GM18519 (cell line): ENCODE measurements around the gene TIAM2.

Source experiments
- ATAC-seq: cut with Tn5 transposase; IDR thresholded peaks from one replicate; pipeline ENCODE4 v1.9.1; 2021; ENCODE audit warnings: mild to moderate bottlenecking, moderate library complexity; ENCODE audit not compliant: unreplicated experiment, low FRiP score

TIAM2 gene

DNA sequence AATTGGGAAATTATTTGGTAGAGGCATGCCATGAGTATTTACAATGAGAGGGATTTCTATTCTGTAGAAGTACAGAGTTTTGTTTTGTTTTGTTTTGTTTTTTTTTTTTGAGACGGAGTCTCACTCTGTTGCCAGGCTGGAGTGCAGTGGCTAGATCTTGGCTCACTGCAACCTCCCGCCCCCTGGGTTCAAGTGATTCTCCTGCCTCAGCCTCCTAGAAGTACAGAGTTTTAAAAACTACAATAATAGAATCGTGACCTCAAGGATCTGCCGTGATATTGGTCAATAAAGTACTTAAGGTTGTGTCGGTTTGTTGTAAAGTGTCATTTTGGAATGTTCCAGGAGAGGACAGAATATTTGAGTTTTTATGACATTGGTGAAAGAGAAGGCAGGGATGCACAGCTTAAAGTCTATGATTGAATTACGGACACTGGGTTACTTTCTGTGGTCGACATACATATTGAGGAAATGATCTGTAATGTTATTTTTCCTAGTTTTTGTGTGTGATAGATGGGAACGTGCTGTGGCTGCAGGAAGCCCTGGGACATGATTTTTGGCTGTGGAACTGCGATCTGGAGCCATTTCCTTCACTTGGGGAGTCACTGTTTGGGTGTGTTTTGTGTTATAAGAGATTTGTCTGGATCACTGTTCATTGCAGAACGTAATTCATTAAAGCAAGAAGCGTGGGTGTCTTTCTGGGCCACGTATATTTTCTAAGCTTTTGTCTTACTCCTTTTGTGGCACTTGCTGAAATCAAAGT is 59.6 kb downstream of the TIAM2 start:
- no peak for ATAC-seq

DNA sequence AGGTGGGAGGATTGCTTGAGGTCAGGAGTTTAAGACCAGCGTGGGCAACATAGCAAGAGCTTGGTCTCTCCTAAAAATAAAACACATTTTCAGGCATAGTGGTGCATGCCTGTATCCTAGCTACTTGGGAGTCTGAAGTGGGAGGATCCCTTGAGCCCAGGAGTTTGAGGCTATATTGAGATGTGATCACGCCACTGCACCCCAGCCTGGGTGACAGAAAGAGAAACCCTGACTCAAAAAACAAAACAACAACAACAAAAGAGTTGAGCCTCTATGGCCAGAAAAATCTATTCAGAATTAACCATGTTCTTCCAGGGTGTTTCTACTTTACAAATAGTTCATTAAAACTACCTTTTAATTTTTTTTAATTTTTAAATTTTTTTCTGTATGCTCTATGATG is 60.6 kb downstream of the TIAM2 start:
- ATAC-seq, result no peak

DNA sequence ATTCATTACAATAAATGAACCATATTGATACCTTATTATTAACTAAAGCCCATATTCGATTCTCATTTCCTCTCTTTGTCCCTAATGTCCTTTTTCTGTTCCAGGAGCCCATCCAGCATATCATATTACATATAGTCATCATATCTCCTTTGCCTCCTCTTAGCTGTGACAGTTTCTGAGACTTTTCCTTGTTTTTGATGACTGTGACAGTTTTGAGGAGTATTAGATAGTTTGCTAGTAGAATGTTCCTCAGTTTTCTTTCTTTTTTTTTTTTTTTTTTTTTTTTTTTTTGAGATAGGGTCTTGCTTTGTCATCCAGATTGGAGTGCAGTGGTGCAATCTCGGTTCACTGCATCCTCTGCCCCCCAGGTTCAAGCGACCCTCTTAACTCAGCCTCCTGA is 61.6 kb downstream of the TIAM2 start:
- no peak for ATAC-seq

DNA sequence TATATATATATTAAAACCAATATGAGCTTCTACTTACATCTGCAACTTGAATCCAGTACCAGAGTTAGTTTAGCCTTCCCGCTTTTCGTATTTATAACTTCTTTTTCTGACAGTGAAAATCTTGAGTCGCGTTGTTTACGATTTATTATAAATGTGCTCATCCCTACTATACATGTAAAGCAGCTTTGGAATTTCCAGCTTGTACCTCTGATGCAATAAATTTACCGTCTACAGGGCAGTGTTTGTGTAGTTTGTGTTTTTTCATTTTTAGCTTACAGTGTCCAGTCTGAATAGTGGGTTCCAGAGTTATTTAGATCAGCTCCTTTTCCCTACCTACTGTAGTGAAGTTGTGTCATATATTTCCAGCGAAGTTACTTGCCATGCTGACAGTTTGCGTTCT is 66.3 kb downstream of the TIAM2 start:
- no peak for ATAC-seq

DNA sequence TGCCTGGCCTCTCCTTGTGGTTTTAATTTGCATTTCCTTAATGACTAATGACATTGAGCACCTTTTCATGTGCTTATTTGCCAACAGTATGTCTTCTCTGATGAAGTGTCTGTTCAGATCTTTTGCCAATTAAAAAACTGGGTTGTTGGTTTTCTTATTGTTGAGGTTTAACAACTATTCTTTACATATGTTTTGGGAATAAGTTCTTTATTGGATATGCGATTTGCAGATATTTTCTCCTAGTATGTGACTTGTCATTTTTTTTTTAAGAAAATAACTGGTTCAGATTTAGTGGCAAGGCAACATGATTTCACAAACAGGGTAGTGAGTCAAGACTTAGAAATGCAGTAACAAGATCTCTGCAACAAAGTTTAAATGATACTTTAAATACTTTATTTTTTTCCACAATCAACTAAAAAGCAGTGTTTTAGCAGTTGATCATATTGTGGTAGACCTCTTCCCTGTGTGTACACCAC is 67.8 kb downstream of the TIAM2 start:
- no peak for ATAC-seq

DNA sequence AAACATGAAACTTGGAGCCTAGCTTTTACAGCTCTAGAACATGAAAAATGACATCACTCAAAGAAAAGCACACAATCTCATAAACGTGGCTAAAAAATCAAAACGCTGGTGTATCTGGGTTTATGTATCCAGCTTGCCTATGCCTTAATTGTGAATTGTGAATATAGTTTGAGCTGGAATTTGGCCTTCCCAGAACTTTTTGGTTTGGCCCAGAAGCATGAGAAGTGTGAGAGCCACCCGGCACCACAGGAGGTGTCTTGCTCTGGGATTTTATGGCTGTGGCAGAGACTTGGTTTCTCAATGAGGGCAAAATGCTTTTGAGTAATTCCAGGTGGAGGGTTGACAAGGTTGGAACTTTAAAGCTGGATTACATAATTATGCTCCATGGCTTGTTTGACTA is 69.2 kb downstream of the TIAM2 start:
- ATAC-seq, result no peak

DNA sequence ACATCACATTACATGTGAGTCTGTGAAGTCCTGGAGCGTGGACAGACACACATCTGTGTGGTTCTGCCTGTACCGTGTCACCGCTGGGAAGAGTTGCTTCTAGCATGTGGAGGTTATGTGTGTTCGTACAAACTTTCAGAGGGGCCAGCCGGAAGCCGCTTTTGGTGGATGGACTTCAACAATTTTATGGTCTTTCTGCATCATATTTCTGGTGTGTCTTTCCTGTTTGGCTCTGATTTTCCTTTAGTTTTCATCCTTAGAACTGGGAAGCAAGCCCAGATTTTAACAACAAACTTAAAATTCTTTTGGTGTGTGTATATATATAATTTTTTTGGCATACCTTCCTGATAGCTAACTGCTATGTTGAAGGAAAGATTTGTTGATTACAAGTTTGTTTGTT is 71.2 kb downstream of the TIAM2 start:
- ATAC-seq, result no peak

DNA sequence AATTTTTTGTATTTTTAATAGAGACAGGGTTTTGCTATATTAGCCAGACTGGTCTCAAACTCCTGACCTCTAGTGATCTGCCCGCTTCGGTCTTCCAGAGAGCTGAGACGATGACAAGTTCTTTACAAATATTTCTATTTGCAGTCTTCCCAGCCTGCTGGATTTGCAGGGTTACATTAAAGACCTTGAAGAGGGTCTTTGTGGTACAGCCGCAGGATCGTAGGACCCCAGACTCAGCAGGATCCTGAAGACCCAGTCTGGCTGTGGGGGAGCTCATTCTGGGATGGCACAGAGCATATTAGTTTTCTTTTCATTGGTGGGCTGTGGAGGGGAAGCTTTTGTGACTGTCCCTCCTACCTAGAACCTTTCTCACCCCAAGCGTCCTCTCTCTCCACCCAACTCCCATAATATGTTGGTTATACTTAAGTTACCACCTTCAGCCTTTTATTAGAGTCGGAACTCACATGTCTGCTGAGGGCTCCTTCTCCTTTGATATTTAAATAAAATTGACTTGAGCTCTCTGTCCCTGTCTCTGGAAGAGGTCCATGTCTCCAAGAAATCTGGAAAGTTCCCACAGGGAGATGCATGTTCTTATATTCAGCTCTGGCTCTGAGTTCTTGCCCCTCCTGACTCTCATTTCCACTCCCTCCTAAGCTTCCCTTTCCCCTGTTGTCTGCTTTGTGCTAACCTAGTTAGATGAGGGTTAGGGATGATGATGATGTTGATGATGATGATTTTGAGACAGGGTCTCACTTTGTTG is 72.0 kb downstream of the TIAM2 start:
- ATAC-seq, result no peak

DNA sequence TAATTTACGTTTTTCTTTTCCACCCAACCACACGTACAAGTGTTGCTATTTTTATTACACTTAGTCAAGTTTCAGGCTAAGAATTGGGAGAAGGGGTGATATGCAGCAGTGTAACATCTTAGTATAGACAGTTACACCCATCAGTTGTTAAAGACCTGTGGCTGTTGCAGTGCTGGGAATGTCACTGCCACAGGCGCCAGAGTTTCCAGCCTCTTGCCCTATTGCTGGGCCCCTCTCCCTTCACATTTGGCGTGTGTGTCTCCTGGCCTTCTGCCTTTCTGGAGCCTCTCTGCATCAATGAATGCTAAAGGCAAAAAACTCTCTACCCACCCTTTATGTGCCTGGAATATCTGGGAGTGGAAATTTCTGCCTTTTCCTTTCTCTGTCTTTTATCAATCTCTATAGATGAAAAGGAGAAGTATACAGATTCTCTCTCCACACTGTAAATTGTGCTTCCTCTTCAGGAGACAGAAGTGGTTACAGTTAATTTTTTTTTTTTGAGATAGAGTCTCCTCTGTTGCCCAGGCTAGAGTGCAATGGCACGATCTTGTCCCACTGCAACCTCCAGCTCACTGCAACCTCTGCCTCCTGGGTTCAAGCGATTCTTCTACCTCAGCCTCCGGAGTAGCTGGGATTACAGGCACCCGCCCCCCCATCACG is 73.0 kb downstream of the TIAM2 start:
- ATAC-seq, result no peak

DNA sequence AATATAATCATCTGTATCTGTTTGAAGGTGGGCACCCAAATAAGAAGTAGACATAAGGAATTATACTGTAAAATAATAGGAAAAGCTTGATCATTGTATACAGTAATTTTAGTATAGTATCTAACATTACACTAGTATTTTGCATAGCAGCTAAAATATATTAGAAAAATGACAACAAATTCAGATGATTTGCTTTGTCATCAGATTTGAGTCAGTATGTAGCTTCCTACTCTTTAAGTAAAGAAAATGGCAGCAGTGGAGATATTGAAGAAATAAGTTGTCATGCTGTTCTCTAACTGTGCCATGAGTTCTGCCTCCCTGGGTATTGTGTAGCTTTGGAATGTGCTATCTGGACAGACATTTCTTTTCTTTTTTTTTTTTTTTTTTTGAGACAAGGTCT is 74.4 kb downstream of the TIAM2 start:
- ATAC-seq, result no peak

DNA sequence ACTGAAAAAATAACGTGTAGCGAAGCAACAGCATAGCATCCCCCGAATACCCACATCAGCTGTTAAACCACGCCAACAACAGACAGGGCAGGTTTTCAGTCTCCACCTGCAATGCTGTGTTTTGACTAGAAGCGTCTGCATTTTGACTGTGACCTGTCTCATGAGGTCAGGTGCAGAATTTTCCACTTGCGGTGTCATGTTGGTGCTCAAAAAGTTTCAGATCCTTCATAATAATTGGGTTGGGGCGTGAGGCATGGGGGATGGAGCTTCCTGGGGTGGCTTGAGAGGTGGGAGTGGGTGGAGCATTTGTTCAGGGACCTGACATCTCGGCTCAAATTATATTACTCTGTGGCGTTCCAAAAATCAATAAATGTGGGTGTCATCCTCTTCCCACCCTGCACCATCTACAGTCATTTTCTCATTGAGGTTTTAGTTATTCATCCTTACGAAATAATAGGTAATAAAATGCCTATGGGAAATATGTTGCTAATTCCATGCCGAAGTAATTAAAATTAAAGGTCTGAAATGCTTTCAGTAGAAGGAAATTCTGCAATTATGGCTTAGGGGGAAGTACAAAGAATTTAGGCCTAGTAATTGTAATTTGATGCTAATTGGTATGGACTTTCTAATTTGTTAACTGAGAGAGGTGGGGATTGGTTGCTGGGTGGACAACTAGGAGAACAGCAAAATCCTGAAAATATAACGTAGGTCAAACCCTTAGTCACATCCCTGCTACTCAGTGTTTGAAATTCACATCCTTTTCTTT is 81.0 kb downstream of the TIAM2 start:
- ATAC-seq, result no peak

DNA sequence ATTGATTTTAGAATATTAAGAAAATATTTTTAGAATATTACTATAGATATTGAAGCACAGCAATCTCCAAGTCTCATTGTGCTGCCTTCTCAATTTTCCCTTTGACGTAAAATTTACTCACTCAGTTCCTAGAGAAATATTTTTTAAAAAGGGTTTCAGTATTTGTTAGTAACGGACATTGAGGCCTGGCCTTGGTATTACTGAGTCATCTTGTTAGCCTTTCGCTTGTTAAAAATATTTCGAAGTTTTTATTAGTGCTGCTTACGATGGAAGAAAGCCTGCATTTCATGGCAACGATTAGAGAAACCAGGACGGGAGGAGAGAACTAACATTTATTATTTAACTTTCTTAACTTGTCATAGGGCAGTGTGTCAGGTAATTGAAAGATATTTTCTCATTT is 82.2 kb downstream of the TIAM2 start:
- ATAC-seq, result no peak

DNA sequence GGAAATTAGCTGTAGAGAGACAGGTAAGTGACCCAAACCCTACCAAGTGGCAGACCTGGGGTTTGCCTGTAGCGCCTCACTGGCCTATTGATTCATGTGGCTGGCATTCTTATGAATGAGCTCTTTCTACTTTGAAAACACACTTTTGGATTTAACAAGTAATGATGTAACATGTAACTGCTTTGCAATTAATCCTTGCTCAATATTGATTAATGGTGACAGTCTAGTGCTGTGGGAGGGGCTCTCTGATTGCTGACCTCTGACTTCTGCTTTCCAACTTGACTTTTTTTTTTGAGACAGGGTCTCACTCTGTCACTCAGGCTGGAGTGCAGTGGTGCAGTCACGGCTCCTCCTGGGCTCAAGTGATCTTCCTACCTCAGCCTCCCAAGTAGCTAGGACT is 82.7 kb downstream of the TIAM2 start:
- no peak for ATAC-seq

DNA sequence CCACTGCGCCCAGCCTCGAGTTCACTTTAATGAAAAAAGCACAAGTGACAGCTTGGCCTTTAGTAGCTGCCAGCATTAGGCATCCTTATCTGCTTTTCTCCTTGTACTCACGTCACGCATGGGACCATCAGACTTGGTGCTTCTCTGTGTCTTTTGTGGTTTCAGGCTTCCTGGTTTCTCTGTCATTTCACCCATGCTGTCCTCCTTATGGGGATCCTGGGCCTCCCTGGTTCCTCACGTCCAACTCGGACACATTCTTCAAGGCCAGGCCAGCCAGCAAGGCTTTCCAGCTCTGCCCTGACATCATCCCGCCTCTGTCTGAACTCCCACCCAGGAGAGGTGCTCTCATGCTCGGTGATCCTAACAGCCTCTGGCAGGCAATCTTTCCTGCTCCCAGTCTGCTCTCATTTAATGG is 83.2 kb downstream of the TIAM2 start:
- no peak for ATAC-seq

DNA sequence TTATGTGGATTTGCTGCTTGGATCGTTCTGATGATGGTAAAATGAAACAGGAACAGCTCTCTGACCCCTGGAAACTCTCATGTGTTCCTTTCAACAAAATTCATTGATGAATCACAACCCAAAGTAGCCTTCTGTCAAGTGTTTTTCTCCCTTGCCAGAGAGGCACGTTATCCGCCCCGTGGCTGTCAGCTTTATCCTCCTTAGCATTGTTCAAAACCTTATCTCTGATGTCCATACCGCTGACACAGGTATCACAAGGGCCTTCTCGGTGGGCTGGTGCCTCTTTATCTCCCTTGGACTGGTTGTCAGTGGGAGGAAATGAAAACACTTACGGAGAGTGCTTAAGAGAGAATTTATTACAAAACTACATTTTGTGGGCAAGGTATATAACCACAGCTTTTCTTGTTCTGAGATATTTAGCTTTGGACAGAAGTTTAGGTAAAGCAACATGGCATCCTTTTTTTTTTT is 84.9 kb downstream of the TIAM2 start:
- ATAC-seq, result peak; percentile 38

DNA sequence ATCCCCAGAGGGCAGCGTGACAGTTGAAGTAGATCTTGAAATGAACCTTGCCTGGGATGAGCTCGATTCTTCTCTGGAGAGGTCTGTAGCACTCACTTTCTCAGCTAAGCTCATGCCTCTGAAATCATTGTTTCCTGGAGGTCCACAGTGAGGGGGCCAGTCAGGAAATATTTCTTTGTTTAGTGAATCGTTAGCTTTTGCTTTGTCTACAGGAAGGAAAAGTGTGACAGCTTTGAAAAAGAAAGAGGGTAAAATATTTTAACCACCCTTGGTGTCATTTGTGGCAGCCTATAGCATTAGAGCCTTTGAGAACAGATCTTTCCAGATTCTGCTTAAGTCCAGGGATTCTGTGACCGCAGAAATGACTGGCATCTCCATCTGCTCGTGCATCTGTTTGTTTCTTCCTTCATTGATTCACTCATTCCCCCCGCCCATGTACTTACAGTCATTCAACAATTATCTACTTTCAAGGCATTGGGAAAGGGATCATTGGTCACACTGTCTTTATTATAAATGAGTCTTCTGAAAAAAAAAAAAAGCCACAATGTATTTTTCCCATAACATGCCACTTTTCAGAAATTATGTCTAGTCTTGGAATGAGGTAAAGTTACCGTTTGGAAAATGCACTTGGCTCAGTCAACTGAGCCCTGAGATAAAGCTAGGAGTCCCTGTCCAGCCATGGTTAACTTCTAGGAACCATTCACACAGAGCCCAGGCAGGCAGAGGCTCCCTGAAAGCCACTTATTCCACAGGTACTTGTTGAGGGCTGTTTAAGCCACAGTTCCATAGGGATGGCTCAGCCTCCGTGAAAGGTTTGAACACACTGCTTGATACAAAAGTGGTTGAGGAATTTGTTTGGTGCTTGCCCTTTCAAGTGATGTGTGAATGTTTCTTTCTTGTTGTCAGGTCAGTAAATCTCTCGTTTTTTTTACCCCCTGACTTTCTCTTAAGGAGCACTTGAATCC is 86.0 kb downstream of the TIAM2 start:
- ATAC-seq, result no peak

DNA sequence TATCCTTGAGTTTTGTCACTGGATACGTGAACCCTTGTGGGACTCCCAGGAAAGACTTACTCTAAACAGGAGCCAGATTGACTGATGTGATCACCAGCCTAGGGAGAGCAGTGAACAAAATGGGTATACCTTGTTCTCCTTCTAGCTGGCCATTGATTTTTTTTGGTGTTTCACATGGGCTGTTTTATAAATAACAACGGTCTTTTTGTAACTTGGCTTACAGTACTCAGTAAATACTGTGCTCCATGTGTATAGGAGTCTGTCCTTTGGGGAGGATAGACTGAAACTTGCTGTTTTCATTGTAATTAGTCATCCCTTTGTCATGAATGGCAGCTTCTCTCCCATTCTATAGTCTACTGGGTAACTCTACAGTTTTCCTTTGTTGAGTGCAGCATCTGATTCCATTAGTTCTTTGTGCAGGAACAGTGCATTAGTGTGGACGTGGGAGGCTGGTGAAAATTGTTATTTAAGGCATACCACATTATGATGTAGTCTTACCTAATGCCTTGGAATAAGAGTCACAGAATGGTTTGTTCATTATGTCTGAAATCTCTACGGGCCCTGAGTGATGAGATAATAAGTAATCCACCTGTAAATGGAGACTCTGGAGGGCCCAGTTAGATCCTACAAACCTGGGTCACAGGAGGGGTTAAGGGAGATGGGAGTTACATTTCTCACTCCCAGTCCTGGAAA is 89.5 kb downstream of the TIAM2 start:
- no peak for ATAC-seq

DNA sequence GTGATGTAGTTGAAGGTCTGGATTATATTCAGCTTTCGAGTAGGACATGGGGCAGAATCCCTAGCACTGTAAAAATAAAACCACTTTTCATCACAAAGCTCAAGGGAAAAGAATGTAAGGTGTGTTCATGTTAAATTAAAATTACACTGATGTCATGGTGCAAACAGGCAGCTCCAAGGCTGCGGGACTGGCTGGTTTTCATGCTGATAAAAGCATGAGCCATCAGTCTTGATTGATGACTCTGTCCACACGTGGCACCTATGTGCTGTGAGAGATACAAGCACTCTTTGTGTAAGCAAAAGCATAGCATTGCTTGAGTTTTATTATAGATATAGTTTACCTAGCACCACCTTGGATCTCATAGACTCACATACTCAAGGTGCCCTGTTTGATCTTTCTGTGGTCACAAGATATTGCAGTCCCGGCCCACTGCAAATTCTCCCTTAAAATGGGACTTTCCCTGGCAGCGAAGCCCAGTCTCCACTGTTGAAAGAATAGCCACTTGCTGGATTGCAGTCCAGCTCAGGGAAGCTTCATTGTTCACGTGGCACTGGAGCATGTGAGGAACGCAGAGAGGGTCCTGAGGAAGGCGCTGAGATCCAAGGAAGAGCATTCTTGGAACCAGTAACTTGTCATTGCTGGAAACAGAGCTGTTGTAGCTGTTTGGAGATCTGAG is 90.6 kb downstream of the TIAM2 start:
- ATAC-seq, result no peak
